Neural cell (in vitro differentiated cells): Measurements from ENCODE around the gene TEX11. TPM values are rescaled to one million over a fixed set of nuclear protein-coding genes. Genes with fewer than 3 reads are reported as not detected.
"Not testable (repeated sequence)": the region's sequence is repeated elsewhere in the genome, so short reads cannot be mapped to it uniquely, and the experiment has no call there.

Source experiments
- H2AFZ ChIP-seq: fragments of 200-600, 300-800 bp; sonication (generic), shearing (Covaris generic); 2 replicates; pipeline ENCODE4 v1.6.0; 2014; ENCODE audit warnings: low read depth, mild to moderate bottlenecking, antibody characterized with exemption, low read length, moderate library complexity
- H3F3A ChIP-seq: fragments of 200-600 bp; shearing (Covaris generic); 2 replicates; pipeline ENCODE4 v1.6.1; 2016; ENCODE audit warnings: mild to moderate bottlenecking, moderate library complexity, mixed read lengths, antibody characterized with exemption, low read length; ENCODE audit not compliant: insufficient read depth, poor library complexity, severe bottlenecking
- H3K27ac ChIP-seq: fragments of 200-600, 300-800 bp; sonication (generic), shearing (Covaris generic); 2 replicates; pipeline ENCODE4 v1.5.1; 2014; ENCODE audit warnings: mild to moderate bottlenecking, low read length, moderate library complexity
- H3K27me3 ChIP-seq: fragments of 300-800, 200-600 bp; sonication (generic), shearing (Covaris generic); 2 replicates; pipeline ENCODE4 v1.6.0; 2014; ENCODE audit warnings: mild to moderate bottlenecking, low read depth, low read length, moderate library complexity; ENCODE audit not compliant: insufficient read depth
- H3K36me3 ChIP-seq: fragments of 300-800, 200-600 bp; sonication (generic), shearing (Covaris generic); 2 replicates; pipeline ENCODE4 v1.5.1; 2014; ENCODE audit warnings: mild to moderate bottlenecking, antibody characterized with exemption, low read length, moderate library complexity; ENCODE audit not compliant: insufficient read depth
- H3K4me2 ChIP-seq: fragments of 300-800, 200-600 bp; sonication (generic), shearing (Covaris generic); 2 replicates; pipeline ENCODE4 v1.6.0; 2014; ENCODE audit warnings: mild to moderate bottlenecking, low read length
- H3K4me3 ChIP-seq: fragments of 300-800, 200-600 bp; sonication (generic), shearing (Covaris generic); 2 replicates; pipeline ENCODE4 v1.5.1; 2014; ENCODE audit warnings: mild to moderate bottlenecking, low read length, moderate library complexity
- H3K79me2 ChIP-seq: fragments of 200-600 bp; shearing (Covaris generic); replicated peaks from 2 replicates; pipeline ENCODE4 v1.6.0; 2014; ENCODE audit warnings: mild to moderate bottlenecking, low read length, moderate library complexity; ENCODE audit not compliant: insufficient read depth
- H3K9ac ChIP-seq: fragments of 300-800, 200-600 bp; sonication (generic), shearing (Covaris generic); 2 replicates; pipeline ENCODE4 v1.6.1; 2016; ENCODE audit warnings: mild to moderate bottlenecking, low read length, mixed read lengths
- H3K9me2 ChIP-seq: fragments of 200-600 bp; shearing (Covaris generic); 2 replicates; pipeline ENCODE4 v1.6.1; 2016; ENCODE audit warnings: mild to moderate bottlenecking, low read length, mixed read lengths; ENCODE audit not compliant: insufficient read depth
- H3K9me3 ChIP-seq: fragments of 200-600, 300-800 bp; sonication (generic), shearing (Covaris generic); 2 replicates; pipeline ENCODE4 v1.6.1; 2016; ENCODE audit warnings: mild to moderate bottlenecking, mixed run types, low read length, moderate library complexity, mixed read lengths
- H4K20me1 ChIP-seq: fragments of 200-600 bp; shearing (Covaris generic); 2 replicates; pipeline ENCODE4 v1.6.1; 2016; ENCODE audit warnings: mild to moderate bottlenecking, mixed run types; ENCODE audit not compliant: insufficient read depth
- CTCF ChIP-seq: fragments of 450-650 bp; IDR thresholded peaks from 2 replicates; pipeline ENCODE4 v1.5.1; 2014; ENCODE audit warnings: antibody characterized with exemption, mild to moderate bottlenecking, moderate library complexity; ENCODE audit not compliant: poor library complexity, severe bottlenecking
- EP300 ChIP-seq: fragments of 450-650 bp; conservative IDR thresholded peaks from 2 replicates; pipeline ENCODE4 v1.6.1; 2014; ENCODE audit warnings: antibody characterized with exemption, mild to moderate bottlenecking, moderate library complexity; ENCODE audit not compliant: poor library complexity, severe bottlenecking
- EZH2 ChIP-seq: fragments of 200-600, 300-800 bp; shearing (Covaris generic), sonication (generic); IDR thresholded peaks from 2 replicates; pipeline ENCODE4 v1.6.1; 2014; ENCODE audit warnings: antibody characterized with exemption, low read length, borderline replicate concordance, mild to moderate bottlenecking; ENCODE audit not compliant: insufficient read depth, poor library complexity, severe bottlenecking
- MXI1 ChIP-seq: fragments of 450-650 bp; conservative IDR thresholded peaks from 2 replicates; pipeline ENCODE4 v1.6.1; 2014; ENCODE audit warnings: antibody characterized with exemption, mild to moderate bottlenecking; ENCODE audit not compliant: poor library complexity, severe bottlenecking
- POLR2AphosphoS5 ChIP-seq: IDR thresholded peaks from 2 replicates; pipeline ENCODE4 v1.6.1; 2012
- RAD21 ChIP-seq: fragments of 450-650 bp; conservative IDR thresholded peaks from 2 replicates; pipeline ENCODE4 v1.6.1; 2014; ENCODE audit warnings: antibody characterized with exemption, mild to moderate bottlenecking, moderate library complexity
- SMC3 ChIP-seq: fragments of 450-650 bp; conservative IDR thresholded peaks from 2 replicates; pipeline ENCODE4 v1.6.1; 2014; ENCODE audit warnings: antibody characterized with exemption, mild to moderate bottlenecking, moderate library complexity; ENCODE audit not compliant: poor library complexity
- TAF1 ChIP-seq: IDR thresholded peaks from 2 replicates; pipeline ENCODE4 v1.6.1; 2012; ENCODE audit warnings: low read depth
- polyA plus RNA-seq: library from polyadenylated mRNA; depleted of rRNA; stranded (reverse); fragments of >200 nt; gene quantifications from 2 replicates; pipeline ENCODE4 v1.2.3, GENCODE V29; 2014
- TF ChIP-seq, protein P1 (sequence below): IDR thresholded peaks from 2 replicates; pipeline ENCODE4 v1.6.1; 2012; ENCODE audit warnings: borderline replicate concordance

The TEX11 gene
- polyA plus RNA-seq, 1 donor from 2014 or later, result not detected

GRCh38 chrX:70916754-70917153, 8.2 kb upstream of the TEX11 start:
- no peaks in the 10 kb centered on the region for H3K36me3 ChIP-seq
- TF ChIP-seq MXI1 (no peak), CTCF (no peak), EZH2 (no peak), RAD21 (no peak), EP300 (no peak), POLR2AphosphoS5 (no peak), TAF1 (no peak), SMC3 (no peak)
- TF ChIP-seq, protein P1, sequence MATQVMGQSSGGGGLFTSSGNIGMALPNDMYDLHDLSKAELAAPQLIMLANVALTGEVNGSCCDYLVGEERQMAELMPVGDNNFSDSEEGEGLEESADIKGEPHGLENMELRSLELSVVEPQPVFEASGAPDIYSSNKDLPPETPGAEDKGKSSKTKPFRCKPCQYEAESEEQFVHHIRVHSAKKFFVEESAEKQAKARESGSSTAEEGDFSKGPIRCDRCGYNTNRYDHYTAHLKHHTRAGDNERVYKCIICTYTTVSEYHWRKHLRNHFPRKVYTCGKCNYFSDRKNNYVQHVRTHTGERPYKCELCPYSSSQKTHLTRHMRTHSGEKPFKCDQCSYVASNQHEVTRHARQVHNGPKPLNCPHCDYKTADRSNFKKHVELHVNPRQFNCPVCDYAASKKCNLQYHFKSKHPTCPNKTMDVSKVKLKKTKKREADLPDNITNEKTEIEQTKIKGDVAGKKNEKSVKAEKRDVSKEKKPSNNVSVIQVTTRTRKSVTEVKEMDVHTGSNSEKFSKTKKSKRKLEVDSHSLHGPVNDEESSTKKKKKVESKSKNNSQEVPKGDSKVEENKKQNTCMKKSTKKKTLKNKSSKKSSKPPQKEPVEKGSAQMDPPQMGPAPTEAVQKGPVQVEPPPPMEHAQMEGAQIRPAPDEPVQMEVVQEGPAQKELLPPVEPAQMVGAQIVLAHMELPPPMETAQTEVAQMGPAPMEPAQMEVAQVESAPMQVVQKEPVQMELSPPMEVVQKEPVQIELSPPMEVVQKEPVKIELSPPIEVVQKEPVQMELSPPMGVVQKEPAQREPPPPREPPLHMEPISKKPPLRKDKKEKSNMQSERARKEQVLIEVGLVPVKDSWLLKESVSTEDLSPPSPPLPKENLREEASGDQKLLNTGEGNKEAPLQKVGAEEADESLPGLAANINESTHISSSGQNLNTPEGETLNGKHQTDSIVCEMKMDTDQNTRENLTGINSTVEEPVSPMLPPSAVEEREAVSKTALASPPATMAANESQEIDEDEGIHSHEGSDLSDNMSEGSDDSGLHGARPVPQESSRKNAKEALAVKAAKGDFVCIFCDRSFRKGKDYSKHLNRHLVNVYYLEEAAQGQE, result no peak
- no peak overlapping the region for H3K4me2 ChIP-seq
- H2AFZ ChIP-seq, result no peak overlapping the region
- H3K27me3 ChIP-seq, result no peaks in the 10 kb centered on the region
- H3K9me2 ChIP-seq, result no peaks in the 10 kb centered on the region
- no peaks in the 10 kb centered on the region for H4K20me1 ChIP-seq
- H3K79me2 ChIP-seq, result no peaks in the 10 kb centered on the region
- no peak overlapping the region for H3K9ac ChIP-seq
- H3K27ac ChIP-seq, result no peak overlapping the region
- no peaks in the 10 kb centered on the region for H3F3A ChIP-seq
- H3K9me3 ChIP-seq, result no peaks in the 10 kb centered on the region
- H3K4me3 ChIP-seq, result no peak overlapping the region

DNA sequence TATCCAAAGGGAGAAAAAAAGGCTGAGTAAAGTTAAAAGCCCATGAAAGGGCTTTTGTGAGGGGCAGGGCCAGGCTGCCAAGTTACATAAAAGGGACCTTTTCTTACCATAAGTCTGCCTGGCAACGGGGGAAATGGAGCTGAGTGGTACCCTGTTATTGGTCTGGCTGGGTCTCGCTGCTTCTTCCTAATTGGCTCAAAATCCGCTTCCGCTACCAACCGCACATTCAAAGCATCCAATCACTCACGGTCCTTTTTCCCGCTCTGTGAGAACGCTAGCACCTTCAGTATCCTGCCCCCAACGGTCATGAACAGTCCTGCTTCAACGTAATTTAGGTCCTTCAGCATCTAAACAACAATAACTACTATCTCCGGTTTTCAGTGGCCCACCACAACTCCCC, 611 bp downstream of the TEX11 start:
- TF ChIP-seq EP300 (no peak), TAF1 (no peak)
- no peaks in the 10 kb centered on the region for H3K9me3 ChIP-seq
- H3K9me2 ChIP-seq, result no peaks in the 10 kb centered on the region
- H3K4me3 ChIP-seq, result no peak overlapping the region
- no peaks in the 10 kb centered on the region for H3K36me3 ChIP-seq
- no peaks in the 10 kb centered on the region for H3K27me3 ChIP-seq
- no peak overlapping the region for H3K4me2 ChIP-seq
- no peak overlapping the region for H3K9ac ChIP-seq
- H2AFZ ChIP-seq, result no peak overlapping the region
- H3K79me2 ChIP-seq, result no peaks in the 10 kb centered on the region
- H3K27ac ChIP-seq, result no peak overlapping the region
- no peaks in the 10 kb centered on the region for H4K20me1 ChIP-seq
- no peaks in the 10 kb centered on the region for H3F3A ChIP-seq

DNA sequence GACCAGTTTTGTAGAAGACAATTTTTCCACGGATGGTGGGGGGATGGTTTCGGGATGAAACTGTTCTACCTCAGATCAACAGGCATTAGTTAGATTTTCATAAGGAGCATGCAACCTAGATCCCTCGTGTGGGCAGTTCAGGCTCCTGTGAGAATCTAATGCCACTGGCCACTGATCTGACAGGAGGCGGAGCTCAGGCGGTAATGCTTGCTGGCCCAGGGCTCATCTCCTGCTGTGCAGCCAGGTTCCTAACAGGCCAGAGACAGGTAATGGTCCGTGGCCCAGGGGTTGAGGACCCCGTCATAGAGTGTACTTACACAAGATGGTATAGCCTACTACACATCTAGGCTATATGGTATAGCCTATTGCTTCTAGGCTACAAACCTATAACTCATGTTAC, 7.0 kb downstream of the TEX11 start:
- Histone ChIP-seq H3K27ac (no peak overlapping the region), H4K20me1 (no peaks in the 10 kb centered on the region), H3K27me3 (no peaks in the 10 kb centered on the region), H3F3A (no peaks in the 10 kb centered on the region), H2AFZ (no peak overlapping the region), H3K9me3 (no peaks in the 10 kb centered on the region), H3K9me2 (no peaks in the 10 kb centered on the region), H3K4me2 (no peak overlapping the region), H3K79me2 (no peaks in the 10 kb centered on the region), H3K4me3 (no peak overlapping the region), H3K9ac (no peak overlapping the region), H3K36me3 (no peaks in the 10 kb centered on the region)
- TF ChIP-seq RAD21 (no peak), EZH2 (no peak), TAF1 (no peak), SMC3 (no peak)
- TF ChIP-seq, protein P1, result no peak

- H3K36me3 ChIP-seq, H2AFZ ChIP-seq, H3K9me2 ChIP-seq, H3K9me3 ChIP-seq, H3K79me2 ChIP-seq, H3K27ac ChIP-seq, H3K9ac ChIP-seq, H3K4me3 ChIP-seq, H4K20me1 ChIP-seq, H3K4me2 ChIP-seq, H3F3A ChIP-seq, H3K27me3 ChIP-seq: not testable (repeated sequence)
Measured at GRCh38 chrX:70890441-70890840, 18.1 kb downstream of the TEX11 start.
